Aorta (tissue), 5 donors: ENCODE measurements around the gene ARID1A. TPM values are rescaled to one million over a fixed set of nuclear protein-coding genes. Genes with fewer than 3 reads are reported as not detected.

Experiments
- ATAC-seq: fragments of 200-7000 bp; cut with Tn5 transposase; one replicate; pipeline ENCODE4 v1.9.1; 2022; ENCODE audit warnings: moderate library complexity; ENCODE audit not compliant: low FRiP score
- DNase-seq, 2 donors: peaks; one replicate each; pipeline ENCODE4 v3.0.0-alpha.2; 2020
- H3K27ac ChIP-seq, 2 donors: one replicate each; pipeline ENCODE4 v1.5.1; 2013; ENCODE audit warnings: low read length in 2 of 2, mild to moderate bottlenecking in 2 of 2, moderate library complexity in 2 of 2, control low read depth in 1 of 2, inconsistent platforms in 1 of 2, low read depth in 1 of 2
- H3K27me3 ChIP-seq, 2 donors: one replicate each; pipeline ENCODE4 v1.6.1; 2013; ENCODE audit warnings: control low read depth in 1 of 2, low read length in 1 of 2, mild to moderate bottlenecking in 1 of 2, moderate library complexity in 1 of 2; ENCODE audit not compliant: insufficient read depth in 2 of 2, control insufficient read depth in 1 of 2
- H3K36me3 ChIP-seq, 2 donors: one replicate each; pipeline ENCODE4 v1.6.1; 2013; ENCODE audit warnings: control low read depth in 1 of 2, low read length in 1 of 2, mild to moderate bottlenecking in 1 of 2; ENCODE audit not compliant: insufficient read depth in 2 of 2, control insufficient read depth in 1 of 2
- H3K4me1 ChIP-seq, 2 donors: one replicate each; pipeline ENCODE4 v1.6.1; 2013; ENCODE audit warnings: low read length in 2 of 2, control low read depth in 1 of 2, mild to moderate bottlenecking in 1 of 2, moderate library complexity in 1 of 2; ENCODE audit not compliant: insufficient read depth in 2 of 2, control insufficient read depth in 1 of 2
- H3K4me3 ChIP-seq, 2 donors: one replicate each; pipeline ENCODE4 v1.5.1; 2013; ENCODE audit warnings: low read length in 2 of 2, control low read depth in 1 of 2, mild to moderate bottlenecking in 1 of 2
- H3K9me3 ChIP-seq: one replicate; pipeline ENCODE4 v1.6.1; 2013; ENCODE audit warnings: mild to moderate bottlenecking, low read length; ENCODE audit not compliant: control insufficient read depth
- WGBS, 2 donors: extraction: QIAGEN DNeasy Blood & Tissue Kit; methylation state at CpG; one replicate each; pipeline ENCODE4 v1.1.7; 2013; 5-methylcytosine and 5-hydroxymethylcytosine counted together
- intact Hi-C, 2 donors: fragments of 100-400 bp; cut with DNase I; formaldehyde crosslinking; loops; one replicate each; pipeline versions ENCODE4 v1.14.2 to v1.15.0; 2022
- polyA plus RNA-seq, 2 donors: library from polyadenylated mRNA; stranded (reverse); fragments of 200-250 nt; gene quantifications; one replicate each; pipeline ENCODE4 v1.2.3, GENCODE V29; 2013
- total RNA-seq, 2 donors: library from RNA; stranded (reverse); fragmentation: NEBNext Ultra II Directional; extraction: Animal tissue kit (Norgen Biotek cat#: 25700); gene quantifications; one replicate each; pipeline ENCODE4 v1.2.1, GENCODE V29; 2021
- donor health status: healthy with polysubstance abuse.
- donor health status: Bipolar disorder and iron deficiency.
- donor health status: DM: no; HTN: no; CAD: no.
- donor health status: DM: no; HTN: no; CAD: no.
- donor health status: DM: yes; HTN: yes; CAD: no.

The ARID1A gene
- total and polyA plus RNA-seq, 4 donors = 6.5 to 72.3 (median 34.8) TPM

GRCh38 chr1:26740023-26740634, 44.3 kb downstream of the ARID1A start:
- Histone ChIP-seq H3K27ac (no peak overlapping the region), H3K4me1 (peaks cover 0 to 4% of the 10 kb centered on the region in 2 donors), H3K27me3 (no peaks in the 10 kb centered on the region), H3K36me3 (peaks cover 0 to 5% of the 10 kb centered on the region in 2 donors), H3K9me3 (no peaks in the 10 kb centered on the region), H3K4me3 (no peak overlapping the region)
- no peak for ATAC-seq
- WGBS, 2 donors = 70 to 72% methylated on average over 3 of the region's 3 CpGs
- intact Hi-C loops = no loop called here
- DNase-seq = no peak

- intact Hi-C loops = no loop called here
- ATAC-seq (no peak), DNase-seq (no peak)
- no peaks in the 10 kb centered on the region for H3K9me3 ChIP-seq
- H3K36me3 ChIP-seq = peaks cover 0 to 5% of the 10 kb centered on the region in 2 donors
- WGBS, 2 donors = 57 to 62% methylated on average over 5 of the region's 5 CpGs
- no peak overlapping the region for H3K4me3 ChIP-seq
- peaks cover 0 to 4% of the 10 kb centered on the region in 2 donors for H3K4me1 ChIP-seq
- no peaks in the 10 kb centered on the region for H3K27me3 ChIP-seq
- no peak overlapping the region for H3K27ac ChIP-seq
Measured at GRCh38 chr1:26740952-26741351, 45.1 kb downstream of the ARID1A start.

GRCh38 chr1:26743426-26744059, 47.7 kb downstream of the ARID1A start:
- 88 to 90% methylated on average over 8 of the region's 8 CpGs for WGBS, 2 donors
- Histone ChIP-seq H3K4me1 (peaks cover 0 to 4% of the 10 kb centered on the region in 2 donors), H3K9me3 (no peaks in the 10 kb centered on the region), H3K36me3 (peaks cover 1 to 5% of the 10 kb centered on the region in 2 donors), H3K27ac (peak overlapping the region; percentile 28 to 57), H3K27me3 (no peaks in the 10 kb centered on the region), H3K4me3 (no peak overlapping the region)
- DNase-seq (no peak), ATAC-seq (no peak)
- intact Hi-C loops = no loop called here

- no peak overlapping the region for H3K4me3 ChIP-seq
- peak overlapping the region; percentile 33 to 77 for H3K27ac ChIP-seq
- WGBS, 2 donors = 29 to 34% methylated on average over 8 of the region's 8 CpGs
- H3K36me3 ChIP-seq = peaks cover 1 to 3% of the 10 kb centered on the region in 2 donors
- peaks cover 0 to 4% of the 10 kb centered on the region in 2 donors for H3K4me1 ChIP-seq
- H3K27me3 ChIP-seq = no peaks in the 10 kb centered on the region
- intact Hi-C loops = no loop called here
- no peaks in the 10 kb centered on the region for H3K9me3 ChIP-seq
- ATAC-seq (peak; percentile 92), DNase-seq (peak; percentile 82 to 90)
Measured at GRCh38 chr1:26744075-26744959, 48.5 kb downstream of the ARID1A start.

- intact Hi-C loops = no loop called here
- Histone ChIP-seq H3K27me3 (no peaks in the 10 kb centered on the region), H3K36me3 (peaks cover 1 to 3% of the 10 kb centered on the region in 2 donors), H3K4me3 (no peak overlapping the region), H3K4me1 (peaks cover 0 to 3% of the 10 kb centered on the region in 2 donors), H3K27ac (no peak overlapping the region), H3K9me3 (no peaks in the 10 kb centered on the region)
- DNase-seq (no peak), ATAC-seq (no peak)
- 65 to 66% methylated on average over 5 of the region's 5 CpGs for WGBS, 2 donors
Measured at GRCh38 chr1:26745191-26745590, 49.4 kb downstream of the ARID1A start.

- no peak for DNase-seq
- Histone ChIP-seq H3K36me3 (peaks cover 0 to 1% of the 10 kb centered on the region in 2 donors), H3K27me3 (no peaks in the 10 kb centered on the region), H3K4me3 (no peak overlapping the region), H3K9me3 (no peaks in the 10 kb centered on the region), H3K27ac (no peak overlapping the region), H3K4me1 (peaks cover 0 to 3% of the 10 kb centered on the region in 2 donors)
- intact Hi-C loops = no loop called here
- no peak for ATAC-seq
- WGBS, 2 donors = 96% methylated on average over 5 of the region's 5 CpGs
Measured at GRCh38 chr1:26747048-26747447, 51.2 kb downstream of the ARID1A start.

GRCh38 chr1:26748351-26748750, 52.5 kb downstream of the ARID1A start:
- DNase-seq = no peak
- 50 to 66% methylated on average over 1 of the region's 1 CpG for WGBS, 2 donors
- intact Hi-C loops = no loop called here

GRCh38 chr1:26749458-26749857, 53.6 kb downstream of the ARID1A start:
- intact Hi-C loops = no loop called here
- DNase-seq (no peak), ATAC-seq (no peak)
- Histone ChIP-seq H3K4me1 (peaks cover 0 to 7% of the 10 kb centered on the region in 2 donors), H3K9me3 (no peaks in the 10 kb centered on the region), H3K27me3 (no peaks in the 10 kb centered on the region), H3K36me3 (peaks cover 0 to 1% of the 10 kb centered on the region in 2 donors), H3K27ac (peak overlapping the region in 1 of 2 donors; percentile 34), H3K4me3 (no peak overlapping the region)
- 29 to 32% methylated on average over 5 of the region's 5 CpGs for whole genome bisulfite sequencing, 2 donors

More at GRCh38 chr1:26748351-26748750, 52.5 kb downstream of the ARID1A start:
- no peak for ATAC-seq
- H3K36me3 ChIP-seq = peaks cover 0 to 1% of the 10 kb centered on the region in 2 donors
- no peak overlapping the region for H3K4me3 ChIP-seq
- peaks cover 0 to 7% of the 10 kb centered on the region in 2 donors for H3K4me1 ChIP-seq
- no peaks in the 10 kb centered on the region for H3K9me3 ChIP-seq
- peak overlapping the region; percentile 29 for H3K27ac ChIP-seq
- no peaks in the 10 kb centered on the region for H3K27me3 ChIP-seq
